H1 (cell line): Measurements from ENCODE around the gene COL5A3. TPM values are rescaled to one million over a fixed set of nuclear protein-coding genes. Genes with fewer than 3 reads are reported as not detected.

Source experiments
- CTCF ChIA-PET: fragments of 300-600 bp; sonication (Branson Sonifier 250); formaldehyde crosslinking; loops from one replicate; lab custom pipeline; 2021; ENCODE audit not compliant: partially characterized antibody; lab: Charles Lee
- POLR2A ChIA-PET: fragments of 300-600 bp; sonication (Branson Sonifier 250); formaldehyde crosslinking; loops from one replicate; lab custom pipeline; 2021; ENCODE audit warnings: inconsistent platforms; ENCODE audit not compliant: partially characterized antibody; lab: Charles Lee
- DNase-seq, 2 experiments: peaks; one replicate each; pipeline versions ENCODE4 v3.0.0 to v3.0.0-alpha.2; 2010 to 2022; ENCODE audit warnings: low spot score in 2 of 2, low read depth in 1 of 2, mixed read lengths in 1 of 2
- FAIRE-seq: peaks from 2 replicates; lab custom pipeline; 2011; peaks lifted over from hg19 to GRCh38; lab: Jason Lieb, UNC
- H2AFZ ChIP-seq: 2 replicates; pipeline ENCODE4 v1.8.1; 2012; ENCODE audit warnings: low read length, inconsistent platforms
- H2AK5ac ChIP-seq: 2 replicates; pipeline ENCODE4 v1.6.1; 2013; ENCODE audit warnings: low read depth, low read length
- H2BK120ac ChIP-seq: replicated peaks from 2 replicates; pipeline ENCODE3; 2013; ENCODE audit warnings: low read depth, low read length, inconsistent platforms
- H2BK12ac ChIP-seq: 2 replicates; pipeline ENCODE4 v1.6.1; 2013; ENCODE audit warnings: low read depth, low read length
- H2BK15ac ChIP-seq: 2 replicates; pipeline ENCODE4 v1.6.1; 2013; ENCODE audit warnings: low read length
- H2BK20ac ChIP-seq: 2 replicates; pipeline ENCODE4 v1.6.1; 2013; ENCODE audit warnings: low read length
- H2BK5ac ChIP-seq: 2 replicates; pipeline ENCODE4 v1.6.1; 2013; ENCODE audit warnings: low read depth, low read length
- H3K14ac ChIP-seq: 2 replicates; pipeline ENCODE4 v1.6.1; 2013; ENCODE audit warnings: inconsistent platforms; ENCODE audit not compliant: insufficient read length
- H3K18ac ChIP-seq: 2 replicates; pipeline ENCODE4 v1.6.1; 2013; ENCODE audit warnings: low read length; ENCODE audit errors: extremely low read depth
- H3K23ac ChIP-seq: 2 replicates; pipeline ENCODE4 v1.6.1; 2013; ENCODE audit warnings: inconsistent platforms; ENCODE audit not compliant: insufficient read length
- H3K23me2 ChIP-seq: 2 replicates; pipeline ENCODE4 v1.6.1; 2013; ENCODE audit warnings: low read depth, low read length
- H3K27ac ChIP-seq: 2 replicates; pipeline ENCODE4 v1.6.1; 2011; ENCODE audit warnings: low read depth, low read length, inconsistent platforms
- H3K27me3 ChIP-seq, 4 experiments: replicated peaks in 1 of 4; 1 replicate in 1 of 4; 2 replicates in 3 of 4; pipeline versions ENCODE4 v1.6.1 to v1.8.1; 2011 to 2013; ENCODE audit warnings: low read length in 3 of 4, mild to moderate bottlenecking in 3 of 4, inconsistent platforms in 2 of 4, mixed read lengths in 2 of 4, moderate library complexity in 1 of 4; ENCODE audit not compliant: control insufficient read depth in 3 of 4, insufficient read depth in 3 of 4; ENCODE audit errors: extremely low read depth in 1 of 4
- H3K36me3 ChIP-seq, 4 experiments: 2 replicates each; pipeline versions ENCODE4 v1.6.1 to v1.8.1; 2011 to 2013; ENCODE audit warnings: mild to moderate bottlenecking in 4 of 4, low read length in 3 of 4, moderate library complexity in 2 of 4, control low read depth in 1 of 4, inconsistent platforms in 1 of 4; ENCODE audit not compliant: insufficient read depth in 4 of 4, control insufficient read depth in 2 of 4
- H3K4ac ChIP-seq: replicated peaks from 2 replicates; pipeline ENCODE3; 2013; ENCODE audit warnings: low read length, low read depth, mixed read lengths, inconsistent platforms; ENCODE audit not compliant: insufficient read length
- H3K4me1 ChIP-seq, 4 experiments: replicated peaks in 1 of 4; 1 replicate in 1 of 4; 2 replicates in 3 of 4; pipeline versions ENCODE4 v1.6.1 to v1.8.1; 2011 to 2013; ENCODE audit warnings: low read length in 3 of 4, inconsistent platforms in 2 of 4, mixed read lengths in 1 of 4; ENCODE audit not compliant: insufficient read depth in 4 of 4, control insufficient read depth in 3 of 4
- H3K4me2 ChIP-seq, 2 experiments: 2 replicates each; pipeline versions ENCODE4 v1.6.1 to v1.8.1; 2011 to 2013; ENCODE audit warnings: low read depth in 2 of 2, low read length in 2 of 2, control low read depth in 1 of 2, inconsistent platforms in 1 of 2, mild to moderate bottlenecking in 1 of 2; ENCODE audit not compliant: insufficient read depth in 1 of 2
- H3K4me3 ChIP-seq, 4 experiments: fragments of 200-600, 300-600 bp in 1 of 4; sonication (generic), shearing (Covaris generic), sonication (Bioruptor Twin) in 1 of 4; 2 replicates each; pipeline versions ENCODE4 v1.5.1 to v1.8.1; 2011 to 2016; ENCODE audit warnings: low read length in 4 of 4, low read depth in 3 of 4, control low read depth in 2 of 4, inconsistent platforms in 2 of 4, mild to moderate bottlenecking in 2 of 4, mixed read lengths in 1 of 4, moderate library complexity in 1 of 4; ENCODE audit not compliant: insufficient read depth in 2 of 4; ENCODE audit errors: extremely low read depth in 1 of 4
- H3K56ac ChIP-seq: replicated peaks from 2 replicates; pipeline ENCODE3; 2013; ENCODE audit warnings: low read depth, mild to moderate bottlenecking, mixed read lengths, low read length, inconsistent platforms; ENCODE audit not compliant: insufficient read length
- H3K79me1 ChIP-seq: 2 replicates; pipeline ENCODE4 v1.6.1; 2013; ENCODE audit warnings: low read depth, low read length, control low read depth
- H3K79me2 ChIP-seq, 2 experiments: 2 replicates each; pipeline versions ENCODE4 v1.6.1 to v1.8.1; 2012 to 2013; ENCODE audit warnings: low read length in 2 of 2, mild to moderate bottlenecking in 2 of 2, inconsistent platforms in 1 of 2; ENCODE audit not compliant: insufficient read depth in 2 of 2, control insufficient read depth in 1 of 2
- H3K9ac ChIP-seq, 4 experiments: replicated peaks in 1 of 4; 1 replicate in 1 of 4; 2 replicates in 3 of 4; pipeline versions ENCODE4 v1.6.1 to v1.8.1; 2011 to 2013; ENCODE audit warnings: low read depth in 3 of 4, low read length in 3 of 4, control low read depth in 2 of 4, mild to moderate bottlenecking in 2 of 4, moderate library complexity in 2 of 4, inconsistent platforms in 1 of 4; ENCODE audit errors: extremely low read depth in 1 of 4
- H3K9me3 ChIP-seq, 2 experiments: 2 replicates each; pipeline versions ENCODE4 v1.6.1 to v1.8.1; 2012 to 2013; ENCODE audit warnings: mild to moderate bottlenecking in 2 of 2, moderate library complexity in 2 of 2, control low read depth in 1 of 2, inconsistent platforms in 1 of 2, low read depth in 1 of 2, low read length in 1 of 2, mixed read lengths in 1 of 2; ENCODE audit not compliant: insufficient read depth in 2 of 2
- H4K20me1 ChIP-seq, 2 experiments: replicated peaks in 1 of 2; 2 replicates each; pipeline versions ENCODE3 to v1.8.1; 2011 to 2013; ENCODE audit warnings: inconsistent platforms in 2 of 2, low read length in 2 of 2, mild to moderate bottlenecking in 1 of 2; ENCODE audit not compliant: insufficient read depth in 2 of 2, control insufficient read depth in 1 of 2
- H4K5ac ChIP-seq: 2 replicates; pipeline ENCODE4 v1.6.1; 2013; ENCODE audit warnings: low read length, low read depth, mixed read lengths, inconsistent platforms; ENCODE audit not compliant: insufficient read length
- H4K8ac ChIP-seq: 2 replicates; pipeline ENCODE4 v1.8.0; 2013; ENCODE audit warnings: mild to moderate bottlenecking, moderate library complexity, low read length, inconsistent platforms; ENCODE audit not compliant: insufficient read depth; ENCODE audit errors: extremely low read depth
- H4K91ac ChIP-seq: replicated peaks from 2 replicates; pipeline ENCODE3; 2013; ENCODE audit warnings: low read length, mixed read lengths, inconsistent platforms; ENCODE audit not compliant: insufficient read length
- CEBPB ChIP-seq: IDR thresholded peaks from 2 replicates; pipeline ENCODE4 v1.6.1; 2012; ENCODE audit warnings: low read depth, low read length
- E2F6 ChIP-seq: IDR thresholded peaks from 2 replicates; pipeline ENCODE4 v1.6.1; 2012; ENCODE audit warnings: inconsistent platforms
- POLR2A ChIP-seq, 2 experiments: IDR thresholded peaks; 1 replicate in 1 of 2; 2 replicates in 1 of 2; pipeline ENCODE4 v1.6.1; 2011; ENCODE audit warnings: low read depth in 2 of 2, low read length in 2 of 2, mild to moderate bottlenecking in 2 of 2; ENCODE audit errors: control extremely low read depth in 1 of 2
- WGBS, 2 experiments: shearing (Covaris generic) in 1 of 2; methylation state at CpG; one replicate each; pipeline versions ENCODE4 v1.1.6 to v1.1.7; 2013 to 2015; ENCODE audit warnings: low lambda C conversion rate in 2 of 2, mixed read lengths in 2 of 2, inconsistent platforms in 1 of 2, low coverage in 1 of 2, missing lambda C conversion rate in 1 of 2; ENCODE audit not compliant: insufficient replicate concordance in 2 of 2, insufficient coverage in 1 of 2, insufficient read length in 1 of 2; ENCODE audit errors: extremely low coverage in 1 of 2, missing lambda C conversion rate in 1 of 2; 5-methylcytosine and 5-hydroxymethylcytosine counted together
- long read RNA-seq, 2 experiments: library from RNA in 1 of 2; library from capped mRNA in 1 of 2; stranded (forward); transcript quantifications; one replicate each; pipeline ENCODE4 v2.0.0, GENCODE V29; 2021; ENCODE audit warnings: inconsistent platforms in 1 of 2
- polyA minus RNA-seq, 3 experiments: library from RNA; depleted of rRNA, polyadenylated mRNA; stranded (reverse); fragments of >200 nt; gene quantifications; 1 replicate in 2 of 3; 2 replicates in 1 of 3; pipeline ENCODE4 v1.2.3, GENCODE V29; 2011
- polyA plus RNA-seq, 7 experiments: library from polyadenylated mRNA; depleted of rRNA in 3 of 7; stranded (reverse) in 5 of 7; unstranded in 2 of 7; fragments of >200 nt in 5 of 7; fragments of 200-250 nt in 2 of 7; gene quantifications; 1 replicate in 5 of 7; 2 replicates in 1 of 7; 4 replicates in 1 of 7; pipeline versions ENCODE4 v1.2.1 to v1.2.3, GENCODE V29; 2011 to 2013; ENCODE audit warnings: missing spikeins in 2 of 7, mixed read lengths in 2 of 7
- total RNA-seq: library from RNA; stranded (reverse); fragmentation: NEBNext Ultra II Directional; extraction: Animal tissue kit (Norgen Biotek cat#: 25700); gene quantifications from 2 replicates; pipeline ENCODE4 v1.2.1, GENCODE V29; 2021

The COL5A3 gene
- total RNA-seq (0.74 and 0.75 TPM in 2 replicates), polyA plus RNA-seq (2011; rRNA removed) (0.67 and 1.2 TPM in 2 replicates), polyA minus RNA-seq (2011; rRNA and poly(A)+ RNA removed) (0.29 and 0.44 TPM in 2 replicates)
- 0.78 TPM for polyA plus RNA-seq (2011; cell fraction: cytosol; rRNA removed)
- 2.2 TPM for polyA plus RNA-seq (2011; cell fraction: nucleus; rRNA removed)
- polyA plus RNA-seq (2012, experiment 1 of 2), result 0.76 to 1.1 TPM (median 0.93 TPM) in 4 replicates
- 0.80 TPM for polyA plus RNA-seq (2012, experiment 2 of 2)
- polyA plus RNA-seq (2013, experiment 1 of 2), result 0.61 TPM
- polyA plus RNA-seq (2013, experiment 2 of 2), result 0.57 TPM
- polyA minus RNA-seq (2011; cell fraction: cytosol; rRNA and poly(A)+ RNA removed), result 0.66 TPM
- 0.40 TPM for polyA minus RNA-seq (2011; cell fraction: nucleus; rRNA and poly(A)+ RNA removed)
- long read RNA-seq, experiment 1, partial matches to known transcripts, result 4 of 5 reads
- long read RNA-seq, experiment 1, other reads (novel, unspliced or antisense), result 1 of 5 reads
- long read RNA-seq, experiment 2, partial matches to known transcripts, result 2 of 4 reads
- long read RNA-seq, experiment 2, other reads (novel, unspliced or antisense), result 2 of 4 reads

GRCh38 chr19:10010247-10010691 lies at the start of gene COL5A3:
Gene COL5A3 (minus strand): TSS chr19:10010504. CDS start chr19:10010385, 119 bp downstream.
- Histone ChIP-seq H4K8ac (peak within 1 kb of the TSS; percentile 68; the same call in 1 of the 2 replicates), H3K56ac (no peak within 1 kb of the TSS), H3K4me3 (peak within 1 kb of the TSS; percentile 15 to 62 (median 28); a peak in 7 of 8 replicates), H4K5ac (no peak within 1 kb of the TSS), H3K18ac (no peak within 1 kb of the TSS), H3K79me1 (no peaks in the 10 kb centered on the region), H3K4me1 (peaks cover 4 to 12% (median 8%) of the 10 kb centered on the region in 4 experiments), H2BK12ac (peak within 1 kb of the TSS; percentile 87; the same call in 1 of the 2 replicates), H3K4me2 (peak within 1 kb of the TSS; percentile 77 to 96), H2AFZ (no peak within 1 kb of the TSS), H2BK20ac (no peak within 1 kb of the TSS), H3K9me3 (no peaks in the 10 kb centered on the region), H3K14ac (no peak within 1 kb of the TSS), H3K23me2 (peaks cover 16% of the 10 kb centered on the region; the same call in 1 of the 2 replicates), H3K4ac (no peak within 1 kb of the TSS), H2BK15ac (peak within 1 kb of the TSS; percentile 94), H3K27ac (no peak within 1 kb of the TSS), H2BK120ac (no peak within 1 kb of the TSS), H2BK5ac (no peak within 1 kb of the TSS), H4K20me1 (peaks cover 5 to 10% of the 10 kb centered on the region in 2 experiments), H3K79me2 (no peaks in the 10 kb centered on the region), H3K9ac (no peak within 1 kb of the TSS), H3K36me3 (no peaks in the 10 kb centered on the region), H2AK5ac (no peak within 1 kb of the TSS), H4K91ac (no peak within 1 kb of the TSS), H3K27me3 (peaks cover 1 to 29% (median 20%) of the 10 kb centered on the region in 4 experiments), H3K23ac (no peak within 1 kb of the TSS)
- ChIA-PET CTCF (interaction anchor here (0.6 to 1.9 kb wide), 8 partner anchors 9 to 97 kb away, joined by 3 to 7 read pairs (median 5); no protein-coding TSS in a partner anchor), POLR2A (interaction anchor here (1.1 to 1.5 kb wide), 2 partner anchors 11 to 47 kb away, joined by 4 read pairs; no protein-coding TSS in a partner anchor)
- DNase-seq, result peak in 1 of 2 experiments; percentile 61
- no peak for FAIRE-seq
- 2% methylated on average over 15 of the region's 38 CpGs; no CpG with 5 or more reads in 1 of the 2 experiments for WGBS, 2 experiments
- TF ChIP-seq CEBPB (peak; percentile 57), POLR2A (IDR thresholded peaks at IDR 0.05; ENCODE audit: control extremely low read depth in 1 of 2, low read depth in 2 of 2, low read length in 2 of 2) (no peak), E2F6 (0 out of 2 replicates have a peak, but pooled peaks have one; percentile 20)
- TF ChIP-seq, all 59 proteins: peak for 2
